NCI-H774 (cell line): ENCODE data around the gene ANO3.
"Not testable (repeated sequence)": the region's sequence is repeated elsewhere in the genome, so short reads cannot be mapped to it uniquely, and the experiment has no call there.

Experiments used
- DNase-seq: peaks from one replicate; lab custom pipeline; 2025; lab: John Stamatoyannopoulos, UW

ANO3 gene

DNA sequence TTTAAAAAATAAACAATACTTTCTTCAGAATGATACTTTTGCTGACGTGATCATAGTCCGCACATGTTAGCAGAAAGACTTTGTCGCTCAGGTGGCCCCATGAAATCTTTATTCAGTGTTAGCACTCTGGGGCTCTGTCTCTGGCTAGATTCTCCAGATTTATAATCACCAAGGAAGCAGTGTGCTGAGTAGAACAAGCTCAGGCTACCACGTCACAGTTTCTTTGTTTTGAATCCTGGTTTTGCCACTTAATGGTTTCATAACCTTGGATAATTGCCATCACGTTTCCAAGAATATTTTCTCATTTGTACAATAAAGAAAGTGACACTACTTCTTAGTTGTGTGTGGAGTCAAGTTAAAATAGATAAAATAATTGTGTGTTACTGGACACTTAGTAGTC lies 244.0 kb downstream of the ANO3 start:
- no peak for DNase-seq

DNA sequence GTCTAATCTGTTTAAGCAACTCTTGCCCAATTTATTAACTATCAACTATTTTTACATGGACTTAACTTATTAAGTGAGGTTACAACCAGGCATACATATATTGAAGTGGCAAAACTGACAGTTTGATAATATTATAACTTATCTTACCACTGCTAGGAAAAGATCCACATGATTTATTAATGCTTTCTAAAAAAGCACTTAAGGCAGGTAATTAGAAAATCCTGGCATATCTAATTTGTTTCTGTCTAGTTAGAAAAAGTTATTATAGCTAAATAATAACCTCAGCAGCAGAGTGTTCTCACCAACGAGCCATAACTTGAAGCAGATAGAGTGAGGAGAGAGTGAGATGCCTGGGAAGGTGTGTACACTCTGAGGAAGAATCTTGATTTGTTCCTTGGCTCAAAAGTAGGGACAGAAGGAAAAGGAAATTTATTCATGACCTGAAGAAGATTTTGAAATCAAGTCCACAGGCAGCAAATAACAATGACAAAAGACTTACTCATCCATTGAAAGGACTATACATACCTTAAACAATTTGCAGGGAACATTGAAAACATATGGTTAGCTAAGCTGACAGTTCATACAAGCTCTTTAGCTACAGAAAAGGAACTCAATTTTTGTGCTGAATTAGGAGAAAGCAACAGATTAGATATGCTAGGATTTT lies 247.2 kb downstream of the ANO3 start:
- no peak for DNase-seq

GRCh38 chr11:26579683-26580082 lies 247.8 kb downstream of the ANO3 start:
- DNase-seq, result no peak

- no peak for DNase-seq
These were observed 249.0 kb downstream of the ANO3 start for GRCh38 chr11:26580929-26581328.

DNA sequence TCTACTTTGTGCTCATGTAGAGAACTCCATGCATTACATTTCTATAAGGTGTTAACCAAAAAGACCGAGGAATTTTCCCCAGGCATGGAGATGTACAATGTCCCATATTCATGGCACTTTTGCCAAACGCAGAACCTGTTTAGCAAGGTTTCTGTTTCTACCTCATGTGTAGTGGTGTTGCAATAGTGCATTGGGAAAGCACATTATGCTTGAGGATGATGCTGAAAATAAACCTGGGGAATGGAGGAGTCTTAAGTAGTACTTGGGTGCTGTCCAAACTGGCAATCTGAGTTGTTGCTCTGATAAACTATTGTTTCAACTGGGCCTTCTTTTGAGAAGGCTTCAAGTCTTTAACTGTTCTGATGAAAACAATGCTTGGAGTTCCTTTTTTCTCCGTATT lies 251.6 kb downstream of the ANO3 start:
- DNase-seq, result no peak

GRCh38 chr11:26584818-26585217 lies 252.9 kb downstream of the ANO3 start:
- no peak for DNase-seq

GRCh38 chr11:26587073-26587472 lies 255.1 kb downstream of the ANO3 start:
- DNase-seq, result no peak

DNA sequence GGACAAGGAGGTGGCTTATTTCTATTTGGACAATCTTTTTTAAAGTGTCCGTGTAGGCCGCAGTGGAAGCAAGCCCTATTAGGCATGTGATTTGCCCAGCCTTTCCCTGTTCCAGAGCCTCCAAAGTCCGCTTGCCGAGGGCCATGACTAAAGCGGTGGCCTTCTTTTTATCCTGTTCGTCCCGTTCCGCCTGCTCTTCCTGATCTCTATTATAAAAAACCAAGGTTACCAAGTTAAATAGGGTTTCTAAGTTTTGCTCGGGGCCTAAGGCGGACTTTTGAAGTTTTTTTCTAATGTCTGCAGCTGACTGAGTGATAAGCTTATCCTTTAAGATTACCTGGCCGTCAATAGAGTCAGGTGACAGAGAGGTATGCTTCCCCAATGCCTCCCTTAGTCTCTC lies 261.8 kb downstream of the ANO3 start:
- DNase-seq, result no peak

DNA sequence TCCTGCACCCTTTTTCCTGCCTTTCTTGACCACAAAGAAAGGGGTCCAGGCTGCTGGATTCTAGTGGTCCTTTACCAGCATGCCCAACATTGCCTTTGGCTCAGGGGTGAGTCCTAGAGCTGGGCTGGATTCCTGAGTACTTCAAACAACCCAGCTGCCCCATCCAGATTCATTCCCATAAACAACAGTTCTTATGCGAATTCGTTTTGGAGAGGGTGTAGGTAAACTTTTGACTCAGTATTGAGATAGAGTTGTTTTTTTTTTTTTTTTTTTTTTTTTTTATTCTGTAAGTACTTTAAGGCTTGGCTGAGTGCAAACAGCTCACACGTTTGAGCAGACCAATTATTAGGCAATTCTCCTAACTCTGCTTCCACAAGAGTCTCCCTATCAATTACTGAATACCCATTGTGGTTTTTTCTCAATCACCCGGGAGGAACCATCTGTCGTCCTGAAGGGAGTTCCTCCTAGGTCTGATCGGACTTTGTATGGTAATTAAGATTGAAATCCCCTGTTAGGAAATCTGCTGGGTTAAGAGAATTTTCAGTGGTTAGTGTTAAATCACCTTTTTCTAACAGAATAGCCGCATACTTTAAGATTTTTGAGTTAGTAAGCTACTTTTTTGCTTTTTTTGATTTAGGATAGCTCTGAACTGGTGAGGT lies 263.4 kb downstream of the ANO3 start:
- not testable (repeated sequence) for DNase-seq

GRCh38 chr11:26597049-26597689 lies 265.2 kb downstream of the ANO3 start:
- peak; percentile 36 for DNase-seq

DNA sequence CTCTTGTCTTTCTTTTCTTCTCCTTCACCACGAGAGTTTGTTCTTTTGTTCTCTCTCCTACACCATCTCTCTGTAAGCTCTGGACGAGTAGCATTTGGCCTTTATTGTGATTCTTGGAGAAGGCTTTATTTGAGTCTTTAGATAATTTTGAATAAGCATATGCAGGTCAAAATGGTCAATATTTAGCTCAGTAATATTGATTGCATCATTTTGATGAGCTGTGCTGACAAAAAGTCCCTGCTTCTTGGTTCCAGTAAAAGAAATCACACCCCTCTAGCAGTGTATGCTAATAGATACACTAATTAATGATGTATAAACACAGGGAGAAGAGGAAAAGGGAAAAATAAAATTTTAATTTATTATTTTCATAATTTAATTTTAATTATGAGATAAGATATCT lies 266.0 kb downstream of the ANO3 start:
- no peak for DNase-seq

- peak; percentile 17 for DNase-seq
These were observed 267.5 kb downstream of the ANO3 start for GRCh38 chr11:26599425-26599824.

- DNase-seq, result no peak
These were observed 268.0 kb downstream of the ANO3 start for GRCh38 chr11:26599876-26600434.

GRCh38 chr11:26607725-26608506 lies 276.0 kb downstream of the ANO3 start:
- DNase-seq, result no peak

DNA sequence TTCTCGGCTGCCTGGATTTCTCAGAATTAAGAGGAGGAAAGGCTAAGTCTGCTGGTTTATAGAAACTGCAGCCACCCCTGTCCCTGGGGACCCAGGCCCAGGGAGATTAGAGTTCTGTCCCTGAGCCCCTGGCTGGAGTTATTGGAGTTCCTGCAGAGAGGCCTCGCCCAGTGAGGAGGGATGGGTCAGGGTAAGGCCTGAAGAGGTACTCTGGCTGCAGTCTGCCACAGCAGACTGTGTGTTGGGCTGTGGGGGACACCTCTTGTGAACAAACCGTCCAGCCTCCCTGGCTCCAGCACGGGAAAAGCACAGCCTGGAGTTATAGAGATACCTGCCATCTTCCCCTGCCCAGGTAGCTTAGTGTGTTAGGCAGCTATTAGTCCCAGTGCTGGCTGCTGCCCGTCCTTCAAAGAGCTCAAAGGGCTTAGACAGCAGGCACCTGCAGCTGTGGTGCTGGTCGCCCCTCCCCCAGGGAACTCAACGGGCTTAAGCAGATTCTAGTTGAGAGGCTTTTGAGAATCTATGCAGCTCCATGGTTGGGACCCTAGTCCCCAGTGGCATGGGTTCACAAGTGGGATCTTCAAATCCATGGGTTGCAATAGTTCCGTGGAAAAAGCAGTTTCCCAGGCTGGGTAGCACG lies 276.7 kb downstream of the ANO3 start:
- no peak for DNase-seq

GRCh38 chr11:26613759-26614158 lies 281.8 kb downstream of the ANO3 start:
- no peak for DNase-seq

DNA sequence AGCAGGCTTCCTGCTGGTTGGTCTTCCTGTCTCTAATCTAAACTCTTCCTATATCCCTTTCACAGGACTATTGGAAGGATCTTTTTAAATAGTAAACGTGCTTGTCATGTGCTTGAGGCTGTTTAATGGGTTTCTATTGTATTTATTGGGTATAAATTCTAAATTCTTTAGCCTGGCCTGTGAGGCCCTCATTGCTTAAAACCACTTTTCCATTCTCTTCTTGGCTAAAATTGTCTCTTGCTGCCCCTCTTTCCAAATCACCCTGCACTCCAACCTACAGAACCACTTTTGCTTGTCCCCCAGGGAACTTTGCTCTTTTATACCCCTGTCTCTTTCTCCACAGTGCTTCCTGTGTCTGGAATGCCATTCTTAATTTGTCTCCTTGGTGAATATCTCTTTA lies 286.5 kb downstream of the ANO3 start:
- DNase-seq, result no peak

DNA sequence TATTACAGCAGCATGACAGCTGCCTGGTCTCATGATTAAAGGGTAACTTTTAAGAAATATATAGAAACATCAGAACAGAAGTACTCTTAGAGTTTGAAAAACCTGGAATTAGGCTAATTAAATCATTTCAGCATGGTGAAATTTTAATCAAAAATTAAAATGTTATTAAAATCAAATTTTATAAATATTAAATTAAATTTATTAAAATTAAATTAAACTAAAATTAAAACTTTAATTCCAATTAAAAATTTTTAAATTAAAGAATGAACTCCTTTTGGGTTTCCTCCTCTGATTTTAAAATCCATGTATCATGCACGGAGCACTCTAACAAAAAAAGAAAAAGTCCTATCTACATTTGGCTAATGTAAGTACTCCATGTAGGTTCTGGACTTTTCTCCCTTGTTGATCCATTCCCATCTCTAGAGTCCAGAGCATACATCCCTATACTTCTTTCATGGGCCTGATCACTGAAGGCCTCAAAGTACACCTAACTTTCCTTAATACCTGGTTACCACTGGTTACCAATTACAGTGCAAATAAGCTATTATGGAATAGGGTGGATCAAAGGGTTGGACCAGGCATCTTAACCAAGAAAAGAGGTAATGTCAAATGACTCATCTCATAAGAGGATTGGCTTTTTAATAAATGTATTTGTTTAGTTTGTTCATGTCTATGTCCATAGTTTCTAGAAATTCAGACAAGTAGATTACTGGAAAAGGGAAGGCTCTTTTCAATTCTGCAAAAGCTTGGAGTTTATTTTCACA lies 288.5 kb downstream of the ANO3 start:
- no peak for DNase-seq

DNA sequence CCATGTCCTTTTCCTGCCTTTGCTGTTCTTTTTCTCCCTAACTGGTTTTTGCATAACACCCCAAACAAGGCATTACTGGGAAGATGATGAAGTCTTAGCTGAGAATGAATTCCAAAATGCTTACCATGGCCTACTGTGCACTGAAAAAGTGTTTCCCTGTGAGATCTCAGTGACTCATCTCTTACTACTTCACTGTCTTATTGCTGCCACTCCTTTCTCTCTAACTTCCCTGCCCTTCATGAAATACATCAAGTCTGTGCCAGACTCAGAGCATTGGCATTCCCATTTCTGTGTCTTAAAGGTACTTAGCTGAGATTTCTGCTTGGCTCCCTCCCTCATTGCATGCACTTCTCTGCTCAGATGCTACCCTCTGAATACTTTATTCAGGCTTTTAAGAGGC lies 289.2 kb downstream of the ANO3 start:
- no peak for DNase-seq

- no peak for DNase-seq
These were observed 290.3 kb downstream of the ANO3 start for GRCh38 chr11:26622181-26622580.

GRCh38 chr11:26623076-26623659 lies 291.2 kb downstream of the ANO3 start:
- no peak for DNase-seq
